ENCODE data around the gene TNS1. TPM values are rescaled to one million over a fixed set of nuclear protein-coding genes. Genes with fewer than 3 reads are reported as not detected.

The TNS1 gene
- total RNA-seq, 1 donor from 2014 or later = 14.5 TPM

- TF ChIP-seq, protein P1, sequence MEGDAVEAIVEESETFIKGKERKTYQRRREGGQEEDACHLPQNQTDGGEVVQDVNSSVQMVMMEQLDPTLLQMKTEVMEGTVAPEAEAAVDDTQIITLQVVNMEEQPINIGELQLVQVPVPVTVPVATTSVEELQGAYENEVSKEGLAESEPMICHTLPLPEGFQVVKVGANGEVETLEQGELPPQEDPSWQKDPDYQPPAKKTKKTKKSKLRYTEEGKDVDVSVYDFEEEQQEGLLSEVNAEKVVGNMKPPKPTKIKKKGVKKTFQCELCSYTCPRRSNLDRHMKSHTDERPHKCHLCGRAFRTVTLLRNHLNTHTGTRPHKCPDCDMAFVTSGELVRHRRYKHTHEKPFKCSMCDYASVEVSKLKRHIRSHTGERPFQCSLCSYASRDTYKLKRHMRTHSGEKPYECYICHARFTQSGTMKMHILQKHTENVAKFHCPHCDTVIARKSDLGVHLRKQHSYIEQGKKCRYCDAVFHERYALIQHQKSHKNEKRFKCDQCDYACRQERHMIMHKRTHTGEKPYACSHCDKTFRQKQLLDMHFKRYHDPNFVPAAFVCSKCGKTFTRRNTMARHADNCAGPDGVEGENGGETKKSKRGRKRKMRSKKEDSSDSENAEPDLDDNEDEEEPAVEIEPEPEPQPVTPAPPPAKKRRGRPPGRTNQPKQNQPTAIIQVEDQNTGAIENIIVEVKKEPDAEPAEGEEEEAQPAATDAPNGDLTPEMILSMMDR (conservative IDR thresholded peaks at IDR 0.05) = no peak
- Mint-ChIP-seq H3K4me1 (peaks cover 21% of the 10 kb centered on the region), H3K4me3 (no peak overlapping the region), H3K9me3 (no peaks in the 10 kb centered on the region), H3K27me3 (ENCODE audit: low read depth) (no peaks in the 10 kb centered on the region), H3K36me3 (ENCODE audit: low read depth) (no peaks in the 10 kb centered on the region), H3K27ac (ENCODE audit: unreplicated experiment) (peak overlapping the region; percentile 58)
- no peak for DNase-seq (ENCODE audit: low read depth, low spot score)
These were observed 72.8 kb downstream of the TNS1 start for GRCh38 chr2:217929757-217930707.

GRCh38 chr2:217929272-217929671 lies 73.5 kb downstream of the TNS1 start:
- TF ChIP-seq, protein P1 (conservative IDR thresholded peaks at IDR 0.05) = no peak
- no peaks in the 10 kb centered on the region for H3K36me3 Mint-ChIP-seq (ENCODE audit: low read depth)
- peaks cover 16% of the 10 kb centered on the region for H3K4me1 Mint-ChIP-seq
- no peaks in the 10 kb centered on the region for H3K9me3 Mint-ChIP-seq
- no peak overlapping the region for H3K4me3 Mint-ChIP-seq
- no peaks in the 10 kb centered on the region for H3K27me3 Mint-ChIP-seq (ENCODE audit: low read depth)
- no peak overlapping the region for H3K27ac Mint-ChIP-seq (ENCODE audit: unreplicated experiment)
- no peak for DNase-seq (ENCODE audit: low read depth, low spot score)

DNA sequence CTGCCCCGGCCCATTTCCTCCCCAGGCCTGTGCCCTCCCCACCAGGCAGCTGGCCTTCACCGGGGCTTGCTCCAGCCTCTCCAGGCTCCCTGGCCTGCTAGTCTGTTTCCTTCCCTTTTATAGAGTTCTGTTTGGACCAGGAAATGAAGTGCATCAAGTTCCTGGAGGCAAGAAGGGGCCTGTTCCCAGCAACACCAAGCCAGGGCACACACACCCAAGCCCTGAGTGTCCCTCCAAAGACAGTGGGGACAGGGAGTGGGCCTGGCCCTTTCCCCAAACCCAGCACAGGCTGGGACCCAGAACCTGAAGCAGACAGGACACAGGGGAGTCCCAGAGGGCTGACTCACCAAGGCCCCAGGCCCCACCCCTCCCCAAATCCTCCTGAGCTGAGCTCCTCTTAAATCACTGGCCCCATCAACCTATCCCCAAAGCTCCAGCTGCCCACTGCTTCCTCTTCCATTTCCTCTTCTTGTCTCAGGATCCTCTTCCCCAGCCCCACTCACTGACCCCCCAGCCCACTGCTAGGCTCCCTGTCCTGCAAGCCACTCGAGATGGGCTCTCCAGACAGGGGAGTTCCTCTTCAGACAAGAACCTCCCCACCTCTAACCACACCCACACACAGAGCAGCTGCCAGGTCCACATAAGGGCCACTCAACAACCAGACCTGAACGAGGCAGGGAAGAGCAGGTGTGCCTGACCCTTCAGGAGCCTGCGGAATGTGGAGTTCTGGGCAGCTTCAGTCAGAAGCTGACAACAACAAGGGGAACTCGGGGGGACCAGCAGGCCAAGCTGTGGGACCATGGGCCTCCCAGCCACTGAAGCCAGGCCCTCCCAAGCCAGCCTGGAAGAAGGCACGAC lies 74.2 kb downstream of the TNS1 start:
- TF ChIP-seq, protein P1 (conservative IDR thresholded peaks at IDR 0.05) = no peak
- peaks cover 16% of the 10 kb centered on the region for H3K4me1 Mint-ChIP-seq
- no peak overlapping the region for H3K4me3 Mint-ChIP-seq
- DNase-seq (ENCODE audit: low read depth, low spot score) = no peak
- peak overlapping the region; percentile 23 for H3K27ac Mint-ChIP-seq (ENCODE audit: unreplicated experiment)
- no peaks in the 10 kb centered on the region for H3K27me3 Mint-ChIP-seq (ENCODE audit: low read depth)
- H3K9me3 Mint-ChIP-seq = no peaks in the 10 kb centered on the region
- H3K36me3 Mint-ChIP-seq (ENCODE audit: low read depth) = no peaks in the 10 kb centered on the region

DNA sequence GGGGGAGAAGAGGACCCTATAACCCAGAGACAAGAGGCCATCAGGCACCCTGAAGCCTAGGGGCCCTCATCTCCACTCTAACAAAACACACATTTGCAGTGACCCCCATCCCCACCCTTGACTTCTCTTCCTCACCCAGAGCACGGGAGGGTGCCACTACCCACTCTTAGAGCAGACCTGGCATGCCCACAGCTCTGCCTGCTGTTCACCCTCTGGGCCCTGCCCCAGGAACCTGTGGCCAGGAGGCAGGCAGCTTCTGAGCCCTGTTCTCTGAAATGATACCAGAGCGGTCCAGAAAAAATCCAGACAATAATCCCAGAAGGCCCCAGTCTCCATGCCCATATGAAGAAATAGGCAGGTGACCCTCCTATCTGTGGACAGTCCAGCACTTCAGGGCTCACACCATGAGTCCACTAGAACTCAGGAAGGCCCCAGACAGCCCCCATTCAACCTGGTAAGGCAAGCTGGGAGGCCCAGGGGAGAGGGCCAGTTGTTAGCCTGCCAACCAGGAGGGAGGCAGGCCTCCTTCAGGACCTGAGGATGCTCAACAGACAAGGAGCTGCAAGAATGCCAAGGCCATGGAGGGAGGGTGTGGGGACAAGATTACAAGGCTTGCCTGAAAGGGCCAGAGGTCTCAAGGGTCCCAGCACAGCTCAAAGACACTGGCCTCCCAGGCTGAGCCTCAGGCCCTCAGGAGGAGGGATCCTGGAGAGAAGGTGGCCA lies 75.0 kb downstream of the TNS1 start:
- Mint-ChIP-seq H3K4me1 (peaks cover 8% of the 10 kb centered on the region), H3K9me3 (no peaks in the 10 kb centered on the region), H3K36me3 (ENCODE audit: low read depth) (no peaks in the 10 kb centered on the region), H3K27me3 (ENCODE audit: low read depth) (no peaks in the 10 kb centered on the region), H3K27ac (ENCODE audit: unreplicated experiment) (peak overlapping the region; percentile 63), H3K4me3 (no peak overlapping the region)
- no peak for DNase-seq (ENCODE audit: low read depth, low spot score)
- TF ChIP-seq, protein P1 (conservative IDR thresholded peaks at IDR 0.05) = no peak

GRCh38 chr2:217926801-217927200 lies 76.0 kb downstream of the TNS1 start:
- no peak overlapping the region for H3K4me3 Mint-ChIP-seq
- TF ChIP-seq, protein P1 (conservative IDR thresholded peaks at IDR 0.05) = no peak
- H3K9me3 Mint-ChIP-seq = no peaks in the 10 kb centered on the region
- no peaks in the 10 kb centered on the region for H3K27me3 Mint-ChIP-seq (ENCODE audit: low read depth)
- H3K27ac Mint-ChIP-seq (ENCODE audit: unreplicated experiment) = no peak overlapping the region
- H3K4me1 Mint-ChIP-seq = peaks cover 8% of the 10 kb centered on the region
- DNase-seq (ENCODE audit: low read depth, low spot score) = no peak
- H3K36me3 Mint-ChIP-seq (ENCODE audit: low read depth) = no peaks in the 10 kb centered on the region

Data from neural crest cell (in vitro differentiated cells).